Measurements from ENCODE around the gene WDCP.

GRCh38 chr2:24080701-24081100 is 33.5 kb upstream of the WDCP start:
- TF ChIP-seq CTCF (IDR thresholded peaks at IDR 0.05), result no peak
- TF ChIP-seq ZFX (IDR thresholded peaks at IDR 0.05; ENCODE audit: borderline replicate concordance), result no peak
